Measurements from ENCODE around the gene LMLN. TPM values are rescaled to one million over a fixed set of nuclear protein-coding genes. Genes with fewer than 3 reads are reported as not detected.

The LMLN gene
- total RNA-seq, 3 donors from 2014 or later (not counting 1 experiment from before 2014, with no cell fraction given) = 2.3 to 4.5 (median 4.0) TPM

DNA sequence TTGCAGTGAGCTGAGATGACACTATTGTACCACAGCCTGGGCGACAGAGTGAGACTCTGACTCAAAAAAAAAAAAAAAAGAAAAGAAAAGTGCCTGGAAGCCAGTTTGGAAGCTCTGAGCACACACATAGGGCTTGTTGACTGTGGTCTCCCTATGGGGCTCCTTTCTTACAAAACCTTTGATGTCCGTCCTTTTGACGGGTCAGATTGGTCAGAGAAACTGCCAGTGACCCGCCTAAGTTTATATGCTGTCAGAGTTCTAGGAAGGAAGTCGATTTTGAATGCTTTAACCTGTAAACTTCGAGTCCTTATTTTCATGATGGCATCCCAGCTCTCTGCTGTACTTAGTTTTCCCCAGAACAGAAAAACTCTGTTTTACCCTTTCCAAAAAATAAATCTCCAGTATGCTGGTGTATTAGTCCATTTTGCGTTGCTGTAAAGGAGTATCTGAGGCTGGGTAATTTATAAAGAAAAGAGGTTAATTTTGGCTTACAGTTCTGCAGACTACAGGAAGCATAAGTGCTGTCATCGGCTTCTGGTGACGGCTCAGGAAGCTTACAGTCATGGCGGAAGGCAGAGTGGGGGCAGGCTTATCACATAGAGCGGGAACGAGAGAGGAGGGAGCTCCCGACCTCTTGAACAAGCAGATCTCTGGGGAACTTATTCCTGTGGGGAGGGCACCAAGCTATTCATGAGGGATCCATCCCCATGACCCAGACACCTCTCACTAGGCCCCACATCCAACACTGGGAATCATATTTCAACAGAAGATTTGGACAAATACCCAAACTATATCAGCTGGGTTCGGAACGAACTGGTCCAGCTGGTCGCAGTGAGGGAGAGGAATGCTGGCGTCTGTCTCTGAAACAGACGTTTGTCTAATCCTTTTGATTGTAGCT lies 72.3 kb downstream of the LMLN start:
- 71% methylated on average over 18 of the region's 18 CpGs for WGBS (ENCODE audit: insufficient coverage)
- Histone ChIP-seq H3K4me3 (ENCODE audit: low read length) (no peak overlapping the region), H3K4me1 (ENCODE audit: control insufficient read depth, insufficient read depth, low read length) (no peaks in the 10 kb centered on the region), H3K36me3 (ENCODE audit: control insufficient read depth, insufficient read depth, low read length) (no peaks in the 10 kb centered on the region), H3K27ac (ENCODE audit: low read length) (no peak overlapping the region), H3K9me3 (ENCODE audit: control insufficient read depth, insufficient read depth, low read length) (no peaks in the 10 kb centered on the region), H3K27me3 (ENCODE audit: control insufficient read depth, insufficient read depth, low read length) (no peaks in the 10 kb centered on the region)
- Mint-ChIP-seq H3K27me3 (ENCODE audit: low read depth in 2 of 2) (no peaks in the 10 kb centered on the region), H3K36me3 (no peaks in the 10 kb centered on the region), H3K4me3 (no peak overlapping the region), H3K27ac (peak overlapping the region in 1 of 2 donors; percentile 46), H3K9me3 (no peaks in the 10 kb centered on the region), H3K4me1 (peaks cover 4 to 5% of the 10 kb centered on the region in 2 donors)
- TF ChIP-seq, protein P1, sequence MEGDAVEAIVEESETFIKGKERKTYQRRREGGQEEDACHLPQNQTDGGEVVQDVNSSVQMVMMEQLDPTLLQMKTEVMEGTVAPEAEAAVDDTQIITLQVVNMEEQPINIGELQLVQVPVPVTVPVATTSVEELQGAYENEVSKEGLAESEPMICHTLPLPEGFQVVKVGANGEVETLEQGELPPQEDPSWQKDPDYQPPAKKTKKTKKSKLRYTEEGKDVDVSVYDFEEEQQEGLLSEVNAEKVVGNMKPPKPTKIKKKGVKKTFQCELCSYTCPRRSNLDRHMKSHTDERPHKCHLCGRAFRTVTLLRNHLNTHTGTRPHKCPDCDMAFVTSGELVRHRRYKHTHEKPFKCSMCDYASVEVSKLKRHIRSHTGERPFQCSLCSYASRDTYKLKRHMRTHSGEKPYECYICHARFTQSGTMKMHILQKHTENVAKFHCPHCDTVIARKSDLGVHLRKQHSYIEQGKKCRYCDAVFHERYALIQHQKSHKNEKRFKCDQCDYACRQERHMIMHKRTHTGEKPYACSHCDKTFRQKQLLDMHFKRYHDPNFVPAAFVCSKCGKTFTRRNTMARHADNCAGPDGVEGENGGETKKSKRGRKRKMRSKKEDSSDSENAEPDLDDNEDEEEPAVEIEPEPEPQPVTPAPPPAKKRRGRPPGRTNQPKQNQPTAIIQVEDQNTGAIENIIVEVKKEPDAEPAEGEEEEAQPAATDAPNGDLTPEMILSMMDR (IDR thresholded peaks at IDR 0.05) = no peak
- DNase-seq (no peak), ATAC-seq (peak in 2 of 3 donors; percentile 36 to 66)
- intact Hi-C loops (cut with micrococcal nuclease) = no loop called here

DNA sequence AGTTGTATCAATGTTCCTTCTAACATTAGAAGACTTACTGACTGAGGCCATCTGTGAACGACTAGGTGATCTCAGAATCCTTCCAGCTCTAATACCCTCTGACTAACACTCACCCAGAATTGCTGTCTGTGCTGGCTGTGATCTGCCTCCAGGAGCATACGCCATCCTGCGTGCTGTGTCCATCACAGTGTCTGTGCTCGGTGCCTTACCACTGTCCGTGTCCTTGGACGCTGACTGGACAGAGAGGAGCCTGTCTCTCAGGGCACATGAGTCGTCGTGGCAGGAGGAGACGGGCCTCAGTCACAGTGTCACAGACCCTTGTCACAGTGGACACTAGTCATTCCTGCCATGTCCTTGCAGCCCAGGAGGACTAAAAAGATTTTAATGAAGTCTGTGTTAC lies 83.1 kb downstream of the LMLN start:
- Histone ChIP-seq H3K27me3 (ENCODE audit: control insufficient read depth, insufficient read depth, low read length) (no peaks in the 10 kb centered on the region), H3K4me1 (ENCODE audit: control insufficient read depth, insufficient read depth, low read length) (no peaks in the 10 kb centered on the region), H3K36me3 (ENCODE audit: control insufficient read depth, insufficient read depth, low read length) (no peaks in the 10 kb centered on the region), H3K4me3 (ENCODE audit: low read length) (no peak overlapping the region), H3K27ac (ENCODE audit: low read length) (no peak overlapping the region), H3K9me3 (ENCODE audit: control insufficient read depth, insufficient read depth, low read length) (no peaks in the 10 kb centered on the region)
- intact Hi-C loops (cut with micrococcal nuclease) = no loop called here
- H3K27me3 Mint-ChIP-seq (ENCODE audit: low read depth in 2 of 2) = no peaks in the 10 kb centered on the region
- 94% methylated on average over 9 of the region's 9 CpGs for WGBS (ENCODE audit: insufficient coverage)
- peaks cover 0 to 2% of the 10 kb centered on the region in 2 donors for H3K9me3 Mint-ChIP-seq
- TF ChIP-seq, protein P1 (IDR thresholded peaks at IDR 0.05) = no peak
- ATAC-seq (no peak), DNase-seq (no peak)
- H3K36me3 Mint-ChIP-seq = no peaks in the 10 kb centered on the region
- H3K4me1 Mint-ChIP-seq = peaks cover 0 to 6% of the 10 kb centered on the region in 2 donors
- no peak overlapping the region for H3K27ac Mint-ChIP-seq
- H3K4me3 Mint-ChIP-seq = no peak overlapping the region

DNA sequence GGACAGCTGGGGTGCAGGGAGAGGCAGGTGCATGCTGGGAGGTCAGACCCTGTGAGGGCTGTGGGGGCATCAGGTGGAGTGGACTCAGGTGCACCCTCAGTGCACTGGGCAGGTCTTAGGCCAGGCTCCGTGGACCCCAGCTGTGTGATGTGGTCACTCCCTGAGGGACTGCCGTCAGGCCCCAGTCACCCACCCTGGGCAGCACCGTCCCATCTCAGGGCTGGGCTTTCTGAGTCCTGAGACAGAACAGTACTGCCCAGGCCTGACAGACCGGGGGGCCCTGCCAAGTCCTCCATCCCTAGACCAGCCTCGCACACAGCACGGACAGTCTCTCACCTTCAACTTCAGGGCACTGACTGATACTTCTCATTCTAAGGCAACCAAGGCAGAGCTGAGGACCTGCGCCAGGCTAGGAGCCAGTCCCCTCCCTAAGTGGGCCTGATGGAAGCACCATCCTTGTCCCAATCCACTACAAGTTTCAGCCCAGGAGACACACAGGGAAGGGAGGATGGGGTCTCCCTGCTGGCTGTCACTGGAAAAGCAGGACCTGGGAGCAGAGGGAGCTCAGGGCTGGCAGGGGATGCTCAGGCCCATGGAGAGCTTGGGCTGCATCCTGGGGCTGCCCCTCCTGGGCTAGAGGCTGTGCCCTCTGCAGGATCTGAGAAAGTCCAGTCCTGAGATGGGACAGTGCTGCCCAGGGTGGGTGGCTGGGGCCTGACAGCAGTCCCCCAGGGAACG lies 86.3 kb downstream of the LMLN start:
- DNase-seq = no peak
- Mint-ChIP-seq H3K4me1 (no peaks in the 10 kb centered on the region), H3K36me3 (no peaks in the 10 kb centered on the region), H3K27ac (no peak overlapping the region), H3K4me3 (no peak overlapping the region), H3K9me3 (no peaks in the 10 kb centered on the region), H3K27me3 (ENCODE audit: low read depth in 2 of 2) (peaks cover 1 to 2% of the 10 kb centered on the region in 2 donors)
- no peaks in the 10 kb centered on the region for H3K4me1 ChIP-seq (ENCODE audit: control insufficient read depth, insufficient read depth, low read length)
- no peaks in the 10 kb centered on the region for H3K9me3 ChIP-seq (ENCODE audit: control insufficient read depth, insufficient read depth, low read length)
- H3K27me3 ChIP-seq (ENCODE audit: control insufficient read depth, insufficient read depth, low read length) = no peaks in the 10 kb centered on the region
- no peaks in the 10 kb centered on the region for H3K36me3 ChIP-seq (ENCODE audit: control insufficient read depth, insufficient read depth, low read length)
- TF ChIP-seq, protein P1 (IDR thresholded peaks at IDR 0.05) = no peak
- H3K27ac ChIP-seq (ENCODE audit: low read length) = no peak overlapping the region
- ATAC-seq = no peak
- WGBS (ENCODE audit: insufficient coverage) = 93% methylated on average over 8 of the region's 8 CpGs
- intact Hi-C loops (cut with micrococcal nuclease) = no loop called here
- H3K4me3 ChIP-seq (ENCODE audit: low read length) = no peak overlapping the region

Data from natural killer cell (primary cell).